ENCODE results near the gene MPST.

The MPST gene

DNA sequence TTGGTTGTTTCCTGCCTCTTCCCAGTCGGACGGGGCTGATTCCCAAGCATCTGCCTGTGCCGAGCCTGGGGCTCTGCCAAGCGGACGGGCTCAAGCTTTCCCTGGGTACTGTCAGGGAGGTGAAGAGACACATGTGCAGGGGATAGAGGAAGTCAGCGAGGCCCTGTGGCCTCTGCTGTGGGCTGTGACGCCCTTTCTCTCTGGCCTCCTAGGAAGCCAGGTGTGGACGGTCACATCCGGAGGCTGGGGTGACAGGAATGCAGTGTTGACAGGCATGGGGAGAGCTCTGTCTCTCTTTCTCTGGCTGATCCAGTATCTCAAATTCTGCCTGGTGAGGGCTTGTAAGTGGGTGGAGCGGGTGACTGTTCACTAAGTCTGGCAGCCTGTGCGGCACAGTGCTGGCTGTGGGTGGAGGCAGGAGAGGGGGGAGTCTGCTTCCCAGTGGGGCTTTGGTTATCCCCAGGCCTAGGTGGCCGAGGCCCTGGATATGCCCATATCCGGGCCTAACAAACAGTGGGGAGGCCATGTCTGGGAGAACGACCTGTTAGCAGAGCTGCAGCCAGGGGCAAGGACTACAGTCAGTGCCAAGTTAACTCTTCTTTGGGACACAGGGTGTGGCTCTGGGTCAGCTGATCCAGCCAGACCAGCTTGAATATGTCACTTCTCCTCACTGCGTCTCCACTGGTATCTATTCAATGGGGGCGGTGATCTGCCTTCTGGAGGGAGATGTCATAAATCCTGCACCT, 33.9 kb downstream of the MPST start:
- no peak for TF ChIP-seq CTCF (IDR thresholded peaks at IDR 0.05)

- no peak for TF ChIP-seq CTCF (IDR thresholded peaks at IDR 0.05)
Measured at GRCh38 chr22:37054056-37054395, 34.5 kb downstream of the MPST start.

GRCh38 chr22:37054600-37055365, 35.2 kb downstream of the MPST start:
- TF ChIP-seq CTCF (IDR thresholded peaks at IDR 0.05): no peak

- no peak for TF ChIP-seq CTCF (IDR thresholded peaks at IDR 0.05)
Measured at GRCh38 chr22:37056246-37056645, 36.7 kb downstream of the MPST start.

DNA sequence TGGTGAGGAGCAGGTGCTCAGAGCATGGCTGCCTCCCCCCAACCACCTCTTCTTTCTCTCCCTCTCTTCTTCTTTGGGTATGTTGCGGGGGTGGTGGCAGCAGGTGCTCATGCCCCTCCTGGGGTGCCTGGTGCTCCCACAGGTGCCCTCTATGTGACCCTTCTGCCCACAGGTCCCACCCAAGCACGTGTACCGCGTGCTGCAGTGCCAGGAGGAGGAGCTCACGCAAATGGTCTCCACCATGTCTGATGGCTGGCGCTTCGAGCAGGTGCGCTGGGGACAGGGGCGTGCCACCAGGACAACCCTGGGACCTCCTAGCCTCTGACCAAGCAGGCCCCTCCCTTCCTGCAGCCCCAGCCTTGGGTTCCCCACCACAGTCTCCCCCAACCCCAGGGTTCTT, 37.7 kb downstream of the MPST start:
- TF ChIP-seq CTCF (IDR thresholded peaks at IDR 0.05): no peak

DNA sequence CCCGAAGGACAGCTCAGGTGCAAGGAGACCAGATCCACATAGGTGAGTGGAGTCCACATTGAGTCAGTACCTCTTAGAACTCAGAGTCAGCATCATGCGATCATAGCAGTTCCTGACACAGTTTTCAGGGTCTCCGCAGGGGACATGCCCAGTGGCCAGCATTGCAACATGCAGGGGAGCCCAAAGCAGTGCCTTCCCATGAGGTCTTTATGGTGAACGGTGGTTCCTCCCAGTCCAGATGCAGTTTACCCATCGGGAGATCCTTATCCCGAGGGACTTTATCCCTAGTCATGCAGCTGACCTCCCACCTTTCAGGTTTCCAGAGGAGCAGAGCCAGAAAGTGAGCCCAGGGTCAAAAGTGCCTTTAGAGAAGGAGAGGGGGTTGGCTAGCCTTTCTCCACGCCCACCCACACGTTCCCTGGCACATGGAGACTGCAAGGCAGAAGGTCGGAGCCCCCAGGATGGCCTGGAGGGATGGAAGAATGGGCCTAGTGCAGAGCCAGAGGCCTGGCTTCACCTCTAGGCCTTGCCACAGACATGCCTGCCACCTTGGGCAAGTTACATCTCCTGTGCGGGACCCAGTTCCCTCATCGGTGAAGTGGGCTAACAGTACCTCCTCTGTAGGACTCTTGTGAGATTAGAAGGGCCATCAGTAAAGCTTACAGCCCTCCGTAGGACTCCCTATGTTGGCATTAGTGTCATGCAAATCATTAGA, 38.4 kb downstream of the MPST start:
- no peak for TF ChIP-seq CTCF (IDR thresholded peaks at IDR 0.05)

DNA sequence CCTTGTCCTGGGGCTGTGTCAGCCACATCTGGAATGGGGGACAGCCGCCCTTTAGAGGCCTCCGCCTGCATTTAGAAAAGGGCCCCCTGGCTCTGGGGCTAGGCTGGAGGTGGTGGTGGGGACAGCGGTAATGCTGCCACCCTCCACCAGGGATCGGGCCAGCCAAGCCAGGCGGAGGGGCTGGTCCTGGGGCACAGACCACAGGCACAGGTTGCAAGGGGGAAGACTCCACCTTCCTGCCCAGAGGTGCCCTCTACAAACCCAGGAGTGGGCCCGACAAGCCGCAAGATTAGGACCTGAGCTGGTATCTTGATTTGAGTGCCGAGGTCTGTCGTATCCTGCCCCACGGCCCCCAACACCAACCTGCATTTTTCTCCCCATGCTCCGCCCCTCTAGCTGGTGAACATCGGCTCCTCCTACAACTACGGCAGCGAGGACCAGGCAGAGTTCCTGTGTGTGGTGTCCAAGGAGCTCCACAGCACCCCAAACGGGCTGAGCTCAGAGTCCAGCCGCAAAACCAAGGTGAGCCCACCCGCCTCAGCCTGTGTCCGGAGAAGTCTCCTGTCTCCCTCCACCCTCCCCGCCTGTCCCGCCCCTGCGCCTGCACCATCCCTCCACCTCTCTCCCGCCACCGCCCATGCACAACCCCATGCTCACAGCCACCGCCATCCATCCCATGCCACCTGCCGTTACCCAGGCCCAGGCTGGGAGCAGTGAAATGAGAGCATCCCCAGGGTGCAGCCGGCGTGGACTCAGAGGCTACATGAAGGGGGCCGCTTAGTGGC, 39.6 kb downstream of the MPST start:
- no peak for TF ChIP-seq CTCF (IDR thresholded peaks at IDR 0.05)
